H9 (cell line): ENCODE data around the gene JARID2. TPM values are rescaled to one million over a fixed set of nuclear protein-coding genes. Genes with fewer than 3 reads are reported as not detected.

Source experiments
- DNase-seq: peaks from one replicate; pipeline ENCODE4 v3.0.0-alpha.2; 2017
- H2AFZ ChIP-seq: one replicate; pipeline ENCODE4 v1.6.1; 2013; ENCODE audit warnings: mild to moderate bottlenecking, low read length, control low read depth, moderate library complexity
- H2AK5ac ChIP-seq: 2 replicates; pipeline ENCODE4 v1.6.1; 2013; ENCODE audit warnings: low read length, control low read depth, mixed read lengths; ENCODE audit not compliant: insufficient read length
- H2BK120ac ChIP-seq: one replicate; pipeline ENCODE4 v1.6.1; 2013; ENCODE audit warnings: low read depth, mild to moderate bottlenecking, low read length, control low read depth, inconsistent platforms; ENCODE audit not compliant: poor library complexity, severe bottlenecking
- H2BK12ac ChIP-seq: 2 replicates; pipeline ENCODE4 v1.6.1; 2013; ENCODE audit warnings: low read length, control low read depth, mixed read lengths, low read depth; ENCODE audit not compliant: insufficient read length
- H2BK15ac ChIP-seq: 2 replicates; pipeline ENCODE4 v1.6.1; 2013; ENCODE audit warnings: low read depth, low read length, control low read depth
- H2BK20ac ChIP-seq: one replicate; pipeline ENCODE4 v1.6.1; 2013; ENCODE audit warnings: low read depth, mild to moderate bottlenecking, low read length, control low read depth, inconsistent platforms; ENCODE audit not compliant: poor library complexity, severe bottlenecking
- H2BK5ac ChIP-seq: 2 replicates; pipeline ENCODE4 v1.6.1; 2013; ENCODE audit warnings: low read length, control low read depth, mixed read lengths; ENCODE audit not compliant: insufficient read length
- H3K14ac ChIP-seq: 2 replicates; pipeline ENCODE4 v1.6.1; 2013; ENCODE audit warnings: low read length, control low read depth; ENCODE audit not compliant: insufficient read depth
- H3K18ac ChIP-seq: 2 replicates; pipeline ENCODE4 v1.6.1; 2013; ENCODE audit warnings: low read depth, mild to moderate bottlenecking, mixed read lengths, low read length, control low read depth; ENCODE audit not compliant: insufficient read length
- H3K23ac ChIP-seq: 2 replicates; pipeline ENCODE4 v1.6.1; 2013; ENCODE audit warnings: low read length, control low read depth, mixed read lengths, low read depth; ENCODE audit not compliant: insufficient read length
- H3K23me2 ChIP-seq: 2 replicates; pipeline ENCODE4 v1.6.1; 2013; ENCODE audit warnings: low read depth, mild to moderate bottlenecking, mixed read lengths, low read length, control low read depth; ENCODE audit not compliant: insufficient read length, poor library complexity, severe bottlenecking
- H3K27ac ChIP-seq: 2 replicates; pipeline ENCODE4 v1.5.1; 2013; ENCODE audit warnings: low read length, control low read depth, mixed read lengths, low read depth; ENCODE audit not compliant: insufficient read length
- H3K27me3 ChIP-seq: 2 replicates; pipeline ENCODE4 v1.6.1; 2013; ENCODE audit warnings: low read length, control low read depth, inconsistent platforms; ENCODE audit not compliant: insufficient read depth
- H3K4ac ChIP-seq: 2 replicates; pipeline ENCODE4 v1.6.1; 2013; ENCODE audit warnings: low read depth, mild to moderate bottlenecking, control low read depth, inconsistent platforms, low read length, moderate library complexity
- H3K4me1 ChIP-seq: 2 replicates; pipeline ENCODE4 v1.6.1; 2013; ENCODE audit warnings: low read length, control low read depth, inconsistent platforms; ENCODE audit not compliant: insufficient read depth
- H3K4me2 ChIP-seq: 2 replicates; pipeline ENCODE4 v1.6.1; 2013; ENCODE audit warnings: low read length, control low read depth, mixed read lengths; ENCODE audit not compliant: insufficient read length, insufficient read depth
- H3K56ac ChIP-seq: 2 replicates; pipeline ENCODE4 v1.6.1; 2013; ENCODE audit warnings: low read depth, mild to moderate bottlenecking, mixed read lengths, low read length, control low read depth; ENCODE audit not compliant: insufficient read length
- H3K79me1 ChIP-seq: 2 replicates; pipeline ENCODE4 v1.6.1; 2013; ENCODE audit warnings: low read depth, mild to moderate bottlenecking, moderate library complexity, low read length, control low read depth, inconsistent platforms; ENCODE audit not compliant: insufficient read depth, poor library complexity, severe bottlenecking
- H3K79me2 ChIP-seq: 2 replicates; pipeline ENCODE4 v1.6.1; 2013; ENCODE audit warnings: low read length, control low read depth, inconsistent platforms; ENCODE audit not compliant: insufficient read depth
- H3K9ac ChIP-seq: 2 replicates; pipeline ENCODE4 v1.6.1; 2013; ENCODE audit warnings: low read length, control low read depth, mixed read lengths; ENCODE audit not compliant: insufficient read length; ENCODE audit errors: extremely low read depth
- H3K9me3 ChIP-seq: one replicate; pipeline ENCODE4 v1.6.1; 2013; ENCODE audit warnings: low read depth, low read length, inconsistent platforms; ENCODE audit not compliant: control insufficient read depth
- H3T11ph ChIP-seq: one replicate; pipeline ENCODE4 v1.6.1; 2013; ENCODE audit warnings: mild to moderate bottlenecking, low read length, control low read depth, inconsistent platforms
- H4K20me1 ChIP-seq: one replicate; pipeline ENCODE4 v1.6.1; 2013; ENCODE audit not compliant: control insufficient read depth, insufficient read length, insufficient read depth
- H4K5ac ChIP-seq: 2 replicates; pipeline ENCODE4 v1.6.1; 2013; ENCODE audit warnings: low read depth, mild to moderate bottlenecking, mixed read lengths, low read length, control low read depth; ENCODE audit not compliant: insufficient read length
- H4K8ac ChIP-seq: replicated peaks from 2 replicates; pipeline ENCODE4 v1.6.1; 2013; ENCODE audit warnings: low read length, control low read depth, mixed read lengths, low read depth; ENCODE audit not compliant: insufficient read length
- H4K91ac ChIP-seq: 2 replicates; pipeline ENCODE4 v1.6.1; 2013; ENCODE audit warnings: low read depth, mild to moderate bottlenecking, moderate library complexity, mixed read lengths, low read length, control low read depth; ENCODE audit not compliant: insufficient read length
- H3K27ac Mint-ChIP-seq, 3 experiments: 2 replicates in 2 of 3; 3 replicates in 1 of 3; pipeline ENCODE4 v1.8.0; 2020 to 2021; ENCODE audit warnings: mixed read lengths in 3 of 3, mild to moderate bottlenecking in 1 of 3, moderate library complexity in 1 of 3
- H3K27me3 Mint-ChIP-seq: 2 replicates; pipeline ENCODE4 v1.8.0; 2021; ENCODE audit warnings: low read depth, mild to moderate bottlenecking, moderate library complexity, mixed read lengths
- H3K36me3 Mint-ChIP-seq, 3 experiments: 2 replicates in 2 of 3; 3 replicates in 1 of 3; pipeline ENCODE4 v1.8.0; 2020 to 2021; ENCODE audit warnings: low read depth in 3 of 3, mixed read lengths in 3 of 3; ENCODE audit not compliant: insufficient read depth in 1 of 3
- H3K4me1 Mint-ChIP-seq, 2 experiments: 2 replicates each; pipeline ENCODE4 v1.8.0; 2020; ENCODE audit warnings: mixed read lengths in 2 of 2
- H3K4me3 Mint-ChIP-seq, 2 experiments: 2 replicates in 1 of 2; 3 replicates in 1 of 2; pipeline ENCODE4 v1.8.0; 2020 to 2021; ENCODE audit warnings: mild to moderate bottlenecking in 2 of 2, mixed read lengths in 2 of 2, moderate library complexity in 1 of 2
- H3K9me3 Mint-ChIP-seq, 2 experiments: 2 replicates in 1 of 2; 3 replicates in 1 of 2; pipeline ENCODE4 v1.8.0; 2020; ENCODE audit warnings: mild to moderate bottlenecking in 2 of 2, mixed read lengths in 2 of 2, moderate library complexity in 1 of 2
- CTCF ChIP-seq: fragments of 200-600 bp; sonication (generic); conservative IDR thresholded peaks from 3 replicates; pipeline ENCODE4 v1.8.0; 2021; ENCODE audit warnings: antibody characterized with exemption, mild to moderate bottlenecking
- WGBS: extraction: QIAGEN DNeasy Blood & Tissue Kit; methylation state at CpG from one replicate; pipeline ENCODE4 v1.1.7; 2013; ENCODE audit warnings: missing lambda C conversion rate, low lambda C conversion rate, mixed read lengths; ENCODE audit not compliant: insufficient read length; ENCODE audit errors: extremely low coverage; 5-methylcytosine and 5-hydroxymethylcytosine counted together
- total RNA-seq: library from RNA; stranded (reverse); gene quantifications from 2 replicates; pipeline ENCODE4 v1.2.1, GENCODE V29; 2021

The JARID2 gene
- total RNA-seq, 1 experiment from 2014 or later = 174 TPM

- H3K4ac ChIP-seq = no peak overlapping the region
- no peak overlapping the region for H3K14ac ChIP-seq
- no CpG with 5 or more reads among the region's 4 CpGs for whole genome bisulfite sequencing
- no peaks in the 10 kb centered on the region for H3K4me1 ChIP-seq
- H2AFZ ChIP-seq = no peak overlapping the region
- DNase-seq = no peak
- H3K4me2 ChIP-seq = no peak overlapping the region
- no peak overlapping the region for H2BK15ac ChIP-seq
- 0 out of 4 replicates have a peak, but pooled peaks cover 0 to 2% of the 10 kb centered on the region in 2 experiments for H3K4me1 Mint-ChIP-seq
- H3K4me3 Mint-ChIP-seq = no peak overlapping the region
- H3K79me1 ChIP-seq = no peaks in the 10 kb centered on the region
- no peak overlapping the region for H2BK120ac ChIP-seq
- no peak overlapping the region for H3K27ac ChIP-seq
- TF ChIP-seq CTCF = no peak
- no peak overlapping the region for H3K27ac Mint-ChIP-seq
- H4K91ac ChIP-seq = no peak overlapping the region
- H3K36me3 Mint-ChIP-seq = peaks cover 7 to 14% (median 13%) of the 10 kb centered on the region in 3 experiments
- H3K9me3 Mint-ChIP-seq = peaks cover 3 to 9% of the 10 kb centered on the region in 2 experiments; a peak in 4 of 5 replicates
- H3K23ac ChIP-seq = no peak overlapping the region
- H2BK5ac ChIP-seq = no peak overlapping the region
- no peak overlapping the region for H3T11ph ChIP-seq
- no peak overlapping the region for H2AK5ac ChIP-seq
- H3K9ac ChIP-seq = no peak overlapping the region
- no peaks in the 10 kb centered on the region for H3K27me3 Mint-ChIP-seq
- no peak overlapping the region for H2BK20ac ChIP-seq
- no peak overlapping the region for H2BK12ac ChIP-seq
- no peak overlapping the region for H3K56ac ChIP-seq
- no peak overlapping the region for H3K18ac ChIP-seq
- no peaks in the 10 kb centered on the region for H3K79me2 ChIP-seq
- no peaks in the 10 kb centered on the region for H3K23me2 ChIP-seq
- H4K20me1 ChIP-seq = no peaks in the 10 kb centered on the region
- H4K5ac ChIP-seq = no peak overlapping the region
- H3K9me3 ChIP-seq = no peaks in the 10 kb centered on the region
- no peak overlapping the region for H4K8ac ChIP-seq
- H3K27me3 ChIP-seq = no peaks in the 10 kb centered on the region
Measured at GRCh38 chr6:15536198-15536955, 290.5 kb downstream of the JARID2 start.
